Esophagus muscularis mucosa (tissue), 4 donors: ENCODE data around the gene GRHL1. TPM values are rescaled to one million over a fixed set of nuclear protein-coding genes. Genes with fewer than 3 reads are reported as not detected.

Source experiments
- DNase-seq: peaks from one replicate; pipeline ENCODE4 v3.0.0-alpha.2; 2017; ENCODE audit errors: extremely low spot score
- H3K27ac ChIP-seq, 4 donors: fragments of 200-600 bp; sonication (generic); replicated peaks in 1 of 4; 1 replicate in 3 of 4; 2 replicates in 1 of 4; pipeline ENCODE4 v1.5.1; 2016 to 2019; ENCODE audit warnings: mild to moderate bottlenecking in 1 of 4
- H3K27me3 ChIP-seq, 4 donors: fragments of 200-600 bp; sonication (generic); one replicate each; pipeline versions ENCODE4 v1.5.1 to v1.6.0; 2016 to 2019
- H3K36me3 ChIP-seq, 4 donors: fragments of 200-600 bp; sonication (generic); one replicate each; pipeline ENCODE4 v1.5.1; 2016 to 2019
- H3K4me1 ChIP-seq, 4 donors: fragments of 200-600 bp; sonication (generic); one replicate each; pipeline ENCODE4 v1.5.1; 2016 to 2019
- H3K4me3 ChIP-seq, 4 donors: fragments of 200-600 bp; sonication (generic); 1 replicate in 2 of 4; 2 replicates in 2 of 4; pipeline ENCODE4 v1.5.1; 2016 to 2019; ENCODE audit warnings: mild to moderate bottlenecking in 4 of 4, moderate library complexity in 1 of 4
- H3K9me3 ChIP-seq, 4 donors: fragments of 200-600 bp; sonication (generic); 1 replicate in 3 of 4; 2 replicates in 1 of 4; pipeline ENCODE4 v1.5.1; 2016 to 2019
- CTCF ChIP-seq, 3 experiments: fragments of 200-600 bp in 2 of 3; fragments of 450-650 bp in 1 of 3; sonication (generic) in 2 of 3; IDR thresholded peaks; one replicate each; pipeline ENCODE4 v1.5.1; 2017 to 2019; ENCODE audit warnings: antibody characterized with exemption in 3 of 3, mild to moderate bottlenecking in 2 of 3, moderate library complexity in 1 of 3
- EP300 ChIP-seq: sonication (generic); formaldehyde crosslinking; IDR thresholded peaks from one replicate; pipeline ENCODE4 v1.6.1; 2017; ENCODE audit warnings: antibody characterized with exemption
- POLR2A ChIP-seq: fragments of 450-650 bp; IDR thresholded peaks from one replicate; pipeline ENCODE4 v1.6.1; 2017; ENCODE audit warnings: antibody characterized with exemption, moderate library complexity, mild to moderate bottlenecking, low read depth
- POLR2AphosphoS5 ChIP-seq, 2 donors: sonication (generic); formaldehyde crosslinking; IDR thresholded peaks; one replicate each; pipeline ENCODE4 v1.6.1; 2017; ENCODE audit warnings: antibody characterized with exemption in 2 of 2
- WGBS: methylation state at CpG from one replicate; pipeline ENCODE4 v1.1.5; 2018; 5-methylcytosine and 5-hydroxymethylcytosine counted together
- intact Hi-C: fragments of 100-400 bp; cut with DNase I; formaldehyde crosslinking; loops from one replicate; pipeline ENCODE4 v1.15.1; 2023
- total RNA-seq, 4 donors: library from RNA; depleted of rRNA; stranded (reverse); fragments of >200 nt; gene quantifications; one replicate each; pipeline versions ENCODE4 v1.1.0 to v1.2.1, GENCODE V29; 2016

The GRHL1 gene
- total RNA-seq, 4 donors from 2014 or later, result 0.86 to 5.1 (median 2.6) TPM

- H3K4me3 ChIP-seq, result no peak overlapping the region
- intact Hi-C loops, result no loop called here
Observed at GRCh38 chr2:10035053-10035422, 83.5 kb downstream of the GRHL1 start.

GRCh38 chr2:10035633-10036032 lies 84.1 kb downstream of the GRHL1 start:
- Histone ChIP-seq H3K4me1 (peaks cover 54 to 58% (median 56%) of the 10 kb centered on the region in 4 donors), H3K36me3 (no peaks in the 10 kb centered on the region), H3K9me3 (no peaks in the 10 kb centered on the region), H3K27ac (peak overlapping the region; percentile 70 to 80 (median 72)), H3K27me3 (no peaks in the 10 kb centered on the region), H3K4me3 (no peak overlapping the region)
- WGBS, result 47% methylated on average over 5 of the region's 5 CpGs
- TF ChIP-seq POLR2AphosphoS5 (IDR thresholded peaks at IDR 0.05), result no peak
- no peak for TF ChIP-seq POLR2A
- no peak for TF ChIP-seq CTCF (IDR thresholded peaks at IDR 0.05)
- TF ChIP-seq EP300, result no peak
- DNase-seq, result no peak
- intact Hi-C loops, result no loop called here

More at GRCh38 chr2:10035053-10035422, 83.5 kb downstream of the GRHL1 start:
- no peaks in the 10 kb centered on the region for H3K9me3 ChIP-seq
- H3K36me3 ChIP-seq, result no peaks in the 10 kb centered on the region
- peak overlapping the region in 2 of 4 donors; percentile 70 to 71 for H3K27ac ChIP-seq
- no peak for DNase-seq
- H3K27me3 ChIP-seq, result no peaks in the 10 kb centered on the region
- WGBS, result 57% methylated on average over 3 of the region's 3 CpGs
- TF ChIP-seq POLR2A (no peak), CTCF (IDR thresholded peaks at IDR 0.05) (no peak), EP300 (no peak), POLR2AphosphoS5 (IDR thresholded peaks at IDR 0.05) (no peak)
- peaks cover 54 to 57% (median 56%) of the 10 kb centered on the region in 4 donors for H3K4me1 ChIP-seq

GRCh38 chr2:10036095-10036884 lies 84.8 kb downstream of the GRHL1 start:
- no peaks in the 10 kb centered on the region for H3K36me3 ChIP-seq
- intact Hi-C loops, result no loop called here
- no peak overlapping the region for H3K4me3 ChIP-seq
- H3K9me3 ChIP-seq, result no peaks in the 10 kb centered on the region
- H3K27me3 ChIP-seq, result no peaks in the 10 kb centered on the region
- 15% methylated on average over 4 of the region's 14 CpGs for WGBS
- TF ChIP-seq POLR2AphosphoS5 (IDR thresholded peaks at IDR 0.05) (peak; percentile 24 to 54), POLR2A (no peak), CTCF (IDR thresholded peaks at IDR 0.05) (peak; percentile 52 to 69 (median 64))
- peak overlapping the region; percentile 70 to 80 (median 72) for H3K27ac ChIP-seq
- H3K4me1 ChIP-seq, result peaks cover 58 to 65% (median 60%) of the 10 kb centered on the region in 4 donors
- DNase-seq, result no peak

- Histone ChIP-seq H3K9me3 (no peaks in the 10 kb centered on the region), H3K4me1 (peaks cover 71 to 80% (median 75%) of the 10 kb centered on the region in 4 donors), H3K27me3 (no peaks in the 10 kb centered on the region), H3K27ac (peak overlapping the region in 3 of 4 donors; percentile 46 to 80 (median 70)), H3K36me3 (no peaks in the 10 kb centered on the region), H3K4me3 (no peak overlapping the region)
- 85% methylated on average over 8 of the region's 10 CpGs for WGBS
- intact Hi-C loops, result loop anchor here (2.0 kb wide), 1 partner anchor 55 kb away; no protein-coding TSS in a partner anchor
- no peak for DNase-seq
- TF ChIP-seq POLR2A (no peak), CTCF (IDR thresholded peaks at IDR 0.05) (no peak), EP300 (no peak), POLR2AphosphoS5 (IDR thresholded peaks at IDR 0.05) (no peak)
Observed at GRCh38 chr2:10038123-10038522, 86.6 kb downstream of the GRHL1 start.
